GM12873 (cell line): Measurements from ENCODE around the gene EFEMP2.

Experiments used
- TF ChIP-seq, protein P1 (sequence below): IDR thresholded peaks from 2 replicates; pipeline ENCODE4 v1.5.1; 2012; ENCODE audit warnings: low read depth, mild to moderate bottlenecking, moderate library complexity, low read length, control low read depth; ENCODE audit not compliant: insufficient read depth; ENCODE audit errors: missing control alignments

The EFEMP2 gene

DNA sequence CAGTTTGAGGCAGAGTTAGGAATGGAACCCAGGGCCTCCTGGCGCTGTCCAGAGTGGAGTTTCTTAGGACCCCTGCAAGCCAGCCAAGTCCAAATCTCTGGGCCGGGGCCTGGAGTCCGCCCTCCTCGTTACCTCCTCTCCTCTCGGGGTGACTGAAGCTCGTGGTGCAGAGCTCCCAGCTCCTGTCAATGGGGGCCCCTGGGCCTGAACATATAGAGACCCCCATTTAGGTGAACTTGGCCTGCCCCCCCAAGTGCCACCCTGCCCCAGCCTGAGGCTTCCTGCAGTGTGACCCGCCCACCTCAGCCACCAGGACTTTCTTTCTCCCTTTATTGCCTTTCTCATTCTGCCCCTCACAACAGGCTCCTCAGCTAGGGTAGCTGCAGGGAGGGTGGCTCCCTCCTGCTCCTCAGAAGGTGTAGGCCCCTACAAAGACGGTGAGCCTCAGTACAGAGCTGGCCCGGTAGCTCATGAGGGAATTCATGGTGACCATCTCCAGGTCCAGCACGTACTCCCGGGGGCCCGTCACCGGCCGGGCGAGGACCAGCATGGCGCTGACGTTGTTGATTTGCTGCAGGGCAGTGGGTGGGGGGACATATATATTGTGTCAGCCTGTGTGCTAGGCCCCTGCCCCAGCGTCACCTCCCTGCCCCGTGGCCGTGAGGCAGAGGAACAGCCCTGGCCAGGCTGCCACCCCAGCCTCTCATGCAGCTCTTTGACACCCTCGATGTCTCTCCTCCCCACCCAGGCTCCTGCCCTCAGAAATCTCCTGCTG is 5.9 kb downstream of the EFEMP2 start:
- TF ChIP-seq, protein P1, sequence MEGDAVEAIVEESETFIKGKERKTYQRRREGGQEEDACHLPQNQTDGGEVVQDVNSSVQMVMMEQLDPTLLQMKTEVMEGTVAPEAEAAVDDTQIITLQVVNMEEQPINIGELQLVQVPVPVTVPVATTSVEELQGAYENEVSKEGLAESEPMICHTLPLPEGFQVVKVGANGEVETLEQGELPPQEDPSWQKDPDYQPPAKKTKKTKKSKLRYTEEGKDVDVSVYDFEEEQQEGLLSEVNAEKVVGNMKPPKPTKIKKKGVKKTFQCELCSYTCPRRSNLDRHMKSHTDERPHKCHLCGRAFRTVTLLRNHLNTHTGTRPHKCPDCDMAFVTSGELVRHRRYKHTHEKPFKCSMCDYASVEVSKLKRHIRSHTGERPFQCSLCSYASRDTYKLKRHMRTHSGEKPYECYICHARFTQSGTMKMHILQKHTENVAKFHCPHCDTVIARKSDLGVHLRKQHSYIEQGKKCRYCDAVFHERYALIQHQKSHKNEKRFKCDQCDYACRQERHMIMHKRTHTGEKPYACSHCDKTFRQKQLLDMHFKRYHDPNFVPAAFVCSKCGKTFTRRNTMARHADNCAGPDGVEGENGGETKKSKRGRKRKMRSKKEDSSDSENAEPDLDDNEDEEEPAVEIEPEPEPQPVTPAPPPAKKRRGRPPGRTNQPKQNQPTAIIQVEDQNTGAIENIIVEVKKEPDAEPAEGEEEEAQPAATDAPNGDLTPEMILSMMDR: no peak

DNA sequence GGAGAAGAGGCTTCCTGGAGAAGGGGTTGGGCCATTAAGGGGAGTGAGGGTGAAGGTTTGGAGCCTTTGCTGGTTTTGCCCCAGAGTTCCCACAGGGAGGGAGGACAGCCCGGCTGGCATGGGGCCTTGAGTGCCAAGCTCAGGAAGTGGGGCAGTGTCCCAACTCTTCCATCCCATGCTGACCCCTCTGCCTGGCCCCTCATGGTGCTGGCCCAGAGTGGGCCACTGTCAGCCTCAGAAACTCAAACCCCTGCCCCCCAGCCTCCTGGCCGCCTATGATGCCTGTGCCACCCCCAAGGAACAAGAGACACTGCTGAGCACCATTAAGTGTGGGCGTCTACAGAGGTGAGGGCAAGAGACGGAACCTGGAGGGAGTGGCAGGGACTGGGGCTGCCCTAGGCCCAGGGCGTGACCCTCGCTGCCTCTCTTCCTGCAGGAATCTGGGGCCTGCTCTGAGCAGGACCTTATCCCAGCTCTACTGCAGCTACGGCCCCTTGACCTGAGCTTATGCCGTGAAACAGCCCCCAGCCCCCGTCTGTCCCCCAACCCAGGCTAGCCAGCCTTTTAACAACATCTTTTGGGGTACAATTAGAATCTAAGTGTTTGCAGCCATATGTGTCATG is 6.9 kb downstream of the EFEMP2 start:
- TF ChIP-seq, protein P1: no peak

DNA sequence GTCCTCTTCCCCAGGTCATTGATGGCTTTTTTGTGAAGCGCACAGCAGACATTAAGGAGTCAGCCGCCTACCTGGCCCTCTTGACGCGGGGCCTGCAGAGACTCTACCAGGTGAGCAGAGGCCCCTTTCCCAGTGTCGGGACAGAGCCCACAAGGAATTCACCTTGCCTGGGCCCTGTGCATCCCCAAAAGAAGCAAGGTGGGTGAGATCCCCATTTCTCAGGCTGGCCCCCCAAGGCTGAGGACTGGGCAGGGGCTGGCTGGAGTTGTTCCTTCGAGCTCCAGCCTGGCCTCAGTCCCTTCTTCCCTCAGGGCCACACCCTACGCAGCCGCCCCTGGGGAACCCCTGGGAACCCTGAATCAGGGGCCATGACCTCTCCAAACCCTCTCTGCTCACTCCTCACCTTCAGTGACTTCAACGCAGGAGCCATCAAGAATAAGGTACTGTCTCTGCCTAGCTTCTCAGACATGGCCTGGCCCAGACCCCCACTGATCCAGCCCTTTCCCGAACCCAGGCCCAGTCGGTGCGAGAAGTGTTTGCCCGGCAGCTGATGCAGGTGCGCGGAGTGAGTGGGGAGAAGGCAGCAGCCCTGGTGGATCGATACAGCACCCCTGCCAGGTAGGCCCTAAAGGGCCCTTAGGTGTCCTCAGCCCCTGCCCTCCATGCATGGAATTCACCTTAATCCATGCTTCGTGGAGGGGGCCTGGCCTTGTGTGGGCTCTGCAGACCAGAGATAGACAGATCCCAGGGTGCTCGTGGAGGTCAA is 7.7 kb downstream of the EFEMP2 start:
- TF ChIP-seq, protein P1: no peak

DNA sequence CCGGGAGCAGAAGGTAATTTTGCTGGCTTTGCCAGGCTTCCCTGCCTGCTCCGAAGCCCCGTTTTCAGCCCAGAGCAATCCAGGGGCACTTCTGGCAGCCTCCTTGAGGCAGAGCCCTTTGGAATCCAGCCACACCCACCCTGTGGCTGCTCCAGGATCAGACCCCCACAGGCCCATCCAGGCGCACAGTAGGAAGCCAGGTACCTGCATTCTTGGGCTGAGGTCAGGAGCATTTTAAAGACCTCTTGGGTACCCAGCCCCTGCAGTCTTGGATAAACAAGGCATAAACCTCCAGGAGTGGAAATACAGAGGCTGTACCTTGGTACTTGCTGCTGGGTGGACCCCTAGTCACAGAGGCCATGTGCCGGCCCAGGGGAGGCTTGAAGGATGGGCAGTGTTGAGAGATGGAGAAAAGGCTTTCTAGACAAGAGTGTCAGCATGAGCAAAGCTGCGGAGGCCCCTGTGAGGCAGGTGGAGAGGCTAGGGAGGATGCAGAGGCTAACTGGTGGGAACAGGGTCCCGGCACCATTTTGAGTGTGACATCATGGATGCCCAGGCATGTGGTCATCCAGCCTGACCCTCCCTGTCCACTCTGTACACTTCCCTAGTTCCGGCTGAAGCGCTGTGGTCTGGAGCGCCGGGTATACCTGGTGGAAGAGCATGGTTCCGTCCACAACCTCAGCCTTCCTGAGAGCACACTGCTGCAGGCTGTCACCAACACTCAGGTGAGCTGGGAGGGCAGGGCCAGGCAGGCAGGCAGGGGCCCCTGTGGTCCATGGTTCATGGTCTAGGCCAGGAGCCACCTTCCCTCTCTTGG is 8.5 kb downstream of the EFEMP2 start:
- TF ChIP-seq, protein P1: no peak

DNA sequence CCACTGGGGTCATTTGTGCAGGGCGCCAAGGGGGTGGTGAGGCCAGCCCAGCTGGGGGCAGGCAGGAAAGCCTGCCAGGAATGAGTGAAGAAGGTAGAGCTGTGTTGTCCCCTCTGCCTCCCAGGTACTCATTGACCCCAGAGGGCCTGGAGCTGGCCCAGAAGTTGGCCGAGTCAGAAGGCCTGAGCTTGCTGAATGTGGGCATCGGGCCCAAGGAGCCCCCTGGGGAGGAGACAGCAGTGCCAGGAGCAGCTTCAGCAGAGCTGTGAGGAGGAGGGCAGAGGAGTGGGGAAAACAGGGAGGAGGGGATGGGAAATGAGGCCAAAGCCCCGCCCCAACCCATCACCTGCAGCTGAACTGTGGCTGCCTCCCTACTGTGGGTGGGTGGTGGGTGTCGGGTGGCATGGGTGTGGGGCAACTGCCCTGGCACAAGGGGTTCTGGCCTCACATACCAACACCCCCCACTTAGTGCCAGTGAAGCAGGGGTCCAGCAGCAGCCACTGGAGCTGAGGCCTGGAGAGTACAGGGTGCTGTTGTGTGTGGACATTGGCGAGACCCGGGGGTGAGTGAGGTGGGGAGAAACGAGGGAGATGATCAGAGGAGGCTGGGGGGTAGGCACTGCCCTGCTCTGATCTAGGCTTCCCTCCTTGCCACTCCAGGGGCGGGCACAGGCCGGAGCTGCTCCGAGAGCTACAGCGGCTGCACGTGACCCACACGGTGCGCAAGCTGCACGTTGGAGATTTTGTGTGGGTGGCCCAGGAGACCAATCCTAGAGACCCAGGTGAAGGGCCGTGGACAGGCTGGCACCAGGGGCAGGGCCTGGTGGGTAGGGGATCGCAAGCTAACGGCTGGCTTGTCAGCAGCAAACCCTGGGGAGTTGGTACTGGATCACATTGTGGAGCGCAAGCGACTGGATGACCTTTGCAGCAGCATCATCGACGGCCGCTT is 9.4 kb downstream of the EFEMP2 start:
- TF ChIP-seq, protein P1: no peak

DNA sequence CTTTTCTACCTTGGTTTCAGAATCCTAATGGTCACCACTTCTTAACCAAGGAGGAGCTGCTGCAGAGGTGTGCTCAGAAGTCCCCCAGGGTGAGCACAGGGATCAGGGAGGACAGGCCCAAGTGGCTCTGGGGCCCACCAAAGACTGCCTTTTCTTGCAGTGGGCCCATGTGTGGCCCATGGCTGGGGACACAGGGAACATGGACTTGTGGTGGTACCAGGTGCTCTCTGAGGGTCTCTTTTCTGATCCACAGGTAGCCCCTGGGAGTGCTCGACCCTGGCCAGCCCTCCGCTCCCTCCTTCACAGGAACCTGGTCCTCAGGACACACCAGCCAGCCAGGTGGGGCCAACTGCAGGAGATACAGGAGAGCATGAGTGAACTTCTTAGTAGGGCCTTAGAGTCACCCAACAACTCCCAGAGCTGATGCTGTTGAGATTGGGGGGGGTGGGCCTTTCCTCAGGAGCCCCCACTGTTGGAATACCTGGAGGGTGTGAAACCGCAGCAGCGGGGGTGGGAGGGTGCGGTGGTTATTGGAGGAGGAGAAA is 10.3 kb downstream of the EFEMP2 start:
- TF ChIP-seq, protein P1: no peak
